HG02852 (cell line): ENCODE data around the gene SEC11A.
"Not testable (repeated sequence)": the region's sequence is repeated elsewhere in the genome, so short reads cannot be mapped to it uniquely, and the experiment has no call there.

Experiments
- ATAC-seq: cut with Tn5 transposase; IDR thresholded peaks from one replicate; pipeline ENCODE4 v1.9.1; 2021; ENCODE audit warnings: mild to moderate bottlenecking, moderate library complexity; ENCODE audit not compliant: unreplicated experiment

The SEC11A gene

GRCh38 chr15:84740691-84741090 is 24.8 kb upstream of the SEC11A start:
- ATAC-seq, result no peak

- ATAC-seq, result no peak
Observed at GRCh38 chr15:84737005-84737404, 21.1 kb upstream of the SEC11A start.

GRCh38 chr15:84736375-84736774 is 20.4 kb upstream of the SEC11A start:
- peak; percentile 59 for ATAC-seq

- peak; percentile 38 for ATAC-seq
Observed at GRCh38 chr15:84735480-84736061, 19.6 kb upstream of the SEC11A start.

- ATAC-seq, result peak; percentile 58
Observed at GRCh38 chr15:84734794-84735479, 19.0 kb upstream of the SEC11A start.

- no peak for ATAC-seq
Observed at GRCh38 chr15:84731774-84732173, 15.8 kb upstream of the SEC11A start.

- ATAC-seq, result no peak
Observed at GRCh38 chr15:84727429-84727828, 11.5 kb upstream of the SEC11A start.

GRCh38 chr15:84725001-84725491 is 9.1 kb upstream of the SEC11A start:
- ATAC-seq, result peak; percentile 38

- ATAC-seq, result no peak
Observed at GRCh38 chr15:84722628-84723027, 6.7 kb upstream of the SEC11A start.

- no peak for ATAC-seq
Observed at GRCh38 chr15:84721371-84721770, 5.4 kb upstream of the SEC11A start.

GRCh38 chr15:84715441-84716035 is 401 bp downstream of the SEC11A start:
- peak; percentile 1 for ATAC-seq

- ATAC-seq, result no peak
Observed at GRCh38 chr15:84714821-84715220, 1.1 kb downstream of the SEC11A start.

GRCh38 chr15:84714372-84714771 is 1.6 kb downstream of the SEC11A start:
- ATAC-seq, result no peak

GRCh38 chr15:84703808-84704207 is 12.1 kb downstream of the SEC11A start:
- ATAC-seq, result no peak

- no peak for ATAC-seq
Observed at GRCh38 chr15:84702961-84703482, 12.9 kb downstream of the SEC11A start.

- ATAC-seq, result no peak
Observed at GRCh38 chr15:84699538-84700191, 16.3 kb downstream of the SEC11A start.

GRCh38 chr15:84697236-84697990 is 18.5 kb downstream of the SEC11A start:
- no peak for ATAC-seq

- no peak for ATAC-seq
Observed at GRCh38 chr15:84696757-84697156, 19.2 kb downstream of the SEC11A start.

GRCh38 chr15:84690342-84690741 is 25.6 kb downstream of the SEC11A start:
- no peak for ATAC-seq

GRCh38 chr15:84689858-84690257 is 26.1 kb downstream of the SEC11A start:
- ATAC-seq, result no peak

- not testable (repeated sequence) for ATAC-seq
Observed at GRCh38 chr15:84686446-84686845, 29.5 kb downstream of the SEC11A start.
